Bronchial epithelial cell (primary cell): ENCODE results near the gene OR2D3. TPM values are rescaled to one million over a fixed set of nuclear protein-coding genes. Genes with fewer than 3 reads are reported as not detected.
"Not testable (repeated sequence)": the region's sequence is repeated elsewhere in the genome, so short reads cannot be mapped to it uniquely, and the experiment has no call there.

Experiments
- DNase-seq: peaks from one replicate; pipeline ENCODE4 v3.0.0-alpha.2; 2010; ENCODE audit warnings: low read depth
- FAIRE-seq: peaks from 2 replicates; lab custom pipeline; 2011; peaks lifted over from hg19 to GRCh38; lab: Jason Lieb, UNC
- H3K27me3 ChIP-seq: 2 replicates; pipeline ENCODE4 v1.5.1; 2011; ENCODE audit warnings: low read length; ENCODE audit not compliant: control insufficient read depth, insufficient read depth
- H3K36me3 ChIP-seq: 2 replicates; pipeline ENCODE4 v1.5.1; 2011; ENCODE audit warnings: low read length; ENCODE audit not compliant: control insufficient read depth, insufficient read depth
- H3K4me3 ChIP-seq: 2 replicates; pipeline ENCODE4 v1.5.1; 2011; ENCODE audit warnings: mild to moderate bottlenecking, low read depth, low read length, control low read depth
- total RNA-seq: library from RNA; depleted of rRNA; stranded (reverse); fragments of >200 nt; gene quantifications from 2 replicates; pipeline ENCODE4 v1.2.1, GENCODE V29; 2014
- TF ChIP-seq, protein P1 (sequence below): IDR thresholded peaks from 2 replicates; pipeline ENCODE4 v1.5.1; 2011; ENCODE audit warnings: mild to moderate bottlenecking, moderate library complexity, low read length, control low read depth, inconsistent platforms; ENCODE audit not compliant: insufficient read depth, severe bottlenecking

The OR2D3 gene
- total RNA-seq, 1 donor from 2014 or later: not detected

DNA sequence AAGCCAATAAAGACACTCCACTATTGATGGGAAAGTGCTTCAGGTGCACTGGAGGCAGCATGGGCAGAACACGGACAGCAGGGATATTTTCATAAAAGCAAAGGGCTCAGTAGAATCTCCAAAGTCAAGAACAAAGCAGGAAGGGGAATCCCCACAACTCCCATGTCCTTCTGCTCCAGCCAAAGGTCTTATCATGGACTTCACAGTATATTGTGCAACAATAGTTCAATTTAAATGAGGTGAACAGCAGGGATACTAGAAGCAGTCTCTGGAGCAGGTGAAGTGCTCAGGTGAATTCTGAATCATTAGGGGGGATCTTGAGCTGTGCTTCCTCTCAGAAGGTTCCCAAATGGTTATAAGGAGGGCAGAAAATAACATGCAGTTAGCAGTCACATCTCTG lies 21.9 kb upstream of the OR2D3 start:
- no peak for DNase-seq
- Histone ChIP-seq H3K4me3 (no peak overlapping the region), H3K36me3 (no peaks in the 10 kb centered on the region), H3K27me3 (no peaks in the 10 kb centered on the region)
- TF ChIP-seq, protein P1, sequence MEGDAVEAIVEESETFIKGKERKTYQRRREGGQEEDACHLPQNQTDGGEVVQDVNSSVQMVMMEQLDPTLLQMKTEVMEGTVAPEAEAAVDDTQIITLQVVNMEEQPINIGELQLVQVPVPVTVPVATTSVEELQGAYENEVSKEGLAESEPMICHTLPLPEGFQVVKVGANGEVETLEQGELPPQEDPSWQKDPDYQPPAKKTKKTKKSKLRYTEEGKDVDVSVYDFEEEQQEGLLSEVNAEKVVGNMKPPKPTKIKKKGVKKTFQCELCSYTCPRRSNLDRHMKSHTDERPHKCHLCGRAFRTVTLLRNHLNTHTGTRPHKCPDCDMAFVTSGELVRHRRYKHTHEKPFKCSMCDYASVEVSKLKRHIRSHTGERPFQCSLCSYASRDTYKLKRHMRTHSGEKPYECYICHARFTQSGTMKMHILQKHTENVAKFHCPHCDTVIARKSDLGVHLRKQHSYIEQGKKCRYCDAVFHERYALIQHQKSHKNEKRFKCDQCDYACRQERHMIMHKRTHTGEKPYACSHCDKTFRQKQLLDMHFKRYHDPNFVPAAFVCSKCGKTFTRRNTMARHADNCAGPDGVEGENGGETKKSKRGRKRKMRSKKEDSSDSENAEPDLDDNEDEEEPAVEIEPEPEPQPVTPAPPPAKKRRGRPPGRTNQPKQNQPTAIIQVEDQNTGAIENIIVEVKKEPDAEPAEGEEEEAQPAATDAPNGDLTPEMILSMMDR: no peak
- FAIRE-seq: no peak

DNA sequence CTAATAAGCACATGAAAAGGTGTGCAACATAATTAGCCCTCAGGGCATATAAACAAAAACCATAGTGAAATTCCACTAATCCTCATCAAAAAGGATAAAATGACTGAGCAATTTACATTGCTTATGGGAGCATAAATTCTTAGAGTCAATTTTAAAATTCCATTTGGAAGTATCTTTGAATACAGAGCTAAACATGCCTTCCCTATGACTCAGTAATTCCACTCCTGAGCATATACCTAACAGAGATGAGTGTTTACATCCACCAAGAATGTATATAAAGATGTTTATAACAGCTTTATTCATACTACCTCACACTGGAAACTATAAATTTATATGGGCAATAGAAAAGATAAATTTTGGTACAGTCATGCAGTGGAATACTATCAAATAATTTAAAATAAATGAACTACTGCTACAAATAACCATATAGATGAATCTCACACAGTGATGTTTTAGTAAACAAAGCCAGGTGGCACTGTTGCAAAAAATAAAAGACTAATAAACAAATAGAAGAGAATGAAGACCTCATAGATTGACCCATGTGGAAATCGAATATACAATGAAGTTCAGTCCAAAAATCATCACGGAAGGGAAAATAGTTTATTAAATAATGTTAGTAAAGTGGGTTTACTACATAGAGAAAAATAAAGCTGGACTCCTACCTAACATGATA lies 20.3 kb upstream of the OR2D3 start:
- H3K27me3 ChIP-seq: no peaks in the 10 kb centered on the region
- no peak overlapping the region for H3K4me3 ChIP-seq
- FAIRE-seq: no peak
- TF ChIP-seq, protein P1: no peak
- DNase-seq: peak; percentile 40
- H3K36me3 ChIP-seq: no peaks in the 10 kb centered on the region

DNA sequence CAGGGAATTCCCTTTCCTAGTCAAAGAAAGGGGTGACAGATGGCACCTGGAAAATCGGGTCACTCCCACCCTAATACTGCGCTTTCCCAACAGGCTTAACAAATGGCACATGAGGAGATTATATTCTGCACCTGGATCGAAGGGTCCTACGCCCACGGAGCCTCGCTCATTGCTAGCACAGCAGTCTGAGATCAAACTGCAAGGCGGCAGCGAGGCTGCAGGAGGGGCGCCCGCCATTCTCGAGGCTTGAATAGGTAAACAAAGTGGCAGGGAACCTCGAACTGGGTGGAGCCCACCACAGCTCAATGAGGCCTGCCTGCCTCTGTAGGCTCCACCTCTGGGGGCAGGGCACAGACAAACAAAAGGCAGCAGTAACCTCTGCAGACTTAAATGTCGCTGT lies 16.0 kb upstream of the OR2D3 start:
- not testable (repeated sequence) for DNase-seq

DNA sequence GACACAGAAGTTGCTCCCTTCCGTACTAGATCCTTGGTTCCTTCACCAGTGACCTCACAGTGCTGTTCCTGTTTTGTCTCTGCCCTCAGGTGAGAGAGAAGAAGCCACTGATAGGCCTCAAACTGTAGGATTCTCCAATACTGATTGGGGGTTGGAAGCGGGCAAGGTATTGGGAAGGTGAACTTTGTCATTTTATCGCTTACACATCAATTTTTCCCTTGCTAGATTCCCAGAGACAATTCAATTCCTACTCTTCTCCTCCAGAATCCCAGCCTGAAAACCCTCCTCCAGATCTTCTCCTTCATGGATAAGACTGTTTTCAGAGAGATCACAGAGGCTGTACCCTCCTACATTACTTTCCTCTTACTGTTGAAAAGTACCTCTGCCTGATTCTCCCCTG lies 9.4 kb upstream of the OR2D3 start:
- DNase-seq (no peak), FAIRE-seq (peak; percentile 7)
- Histone ChIP-seq H3K27me3 (no peaks in the 10 kb centered on the region), H3K4me3 (no peak overlapping the region), H3K36me3 (no peaks in the 10 kb centered on the region)
- TF ChIP-seq, protein P1: no peak

More for the DNA sequence above, 16.0 kb upstream of the OR2D3 start:
- not testable (repeated sequence) for H3K4me3 ChIP-seq, FAIRE-seq, H3K27me3 ChIP-seq, H3K36me3 ChIP-seq

DNA sequence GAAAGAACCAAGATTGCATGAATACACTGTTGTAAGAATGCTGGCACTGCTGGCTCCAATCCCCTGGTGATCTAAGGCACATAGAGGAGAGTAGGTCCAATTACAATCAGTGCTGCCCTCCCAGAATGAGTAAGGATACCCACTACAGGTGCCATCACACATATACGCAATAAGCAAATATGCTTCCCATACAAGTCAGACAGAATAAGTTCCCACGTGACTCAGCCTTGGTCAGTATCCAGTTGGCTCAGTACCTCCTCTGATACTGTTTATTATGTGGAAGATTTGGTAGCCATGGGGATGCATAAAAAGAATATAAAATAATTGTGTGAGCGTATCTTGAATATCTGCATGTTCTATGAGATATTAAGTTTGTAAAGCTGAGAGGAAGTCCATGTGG lies 8.9 kb upstream of the OR2D3 start:
- TF ChIP-seq, protein P1: no peak
- no peak overlapping the region for H3K4me3 ChIP-seq
- FAIRE-seq (no peak), DNase-seq (peak; percentile 59)
- no peaks in the 10 kb centered on the region for H3K36me3 ChIP-seq
- no peaks in the 10 kb centered on the region for H3K27me3 ChIP-seq

DNA sequence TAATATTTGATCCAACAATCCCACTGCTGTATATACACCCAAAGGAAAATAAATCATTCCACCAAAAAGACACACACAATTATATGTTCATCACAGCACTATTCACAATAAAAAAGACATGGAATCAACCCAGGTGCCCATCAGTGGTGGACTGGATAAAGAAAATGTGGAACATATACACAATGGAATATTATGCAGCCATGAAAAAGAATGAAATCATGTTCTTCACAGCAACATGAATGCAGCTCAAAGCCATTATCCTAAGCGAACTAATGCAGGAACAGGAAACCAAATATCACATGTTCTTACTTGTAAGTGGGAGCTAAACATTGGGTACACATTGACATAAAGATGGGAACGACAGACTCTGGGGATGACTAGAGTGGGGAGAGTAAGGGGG lies 1.1 kb upstream of the OR2D3 start:
- no peaks in the 10 kb centered on the region for H3K36me3 ChIP-seq
- DNase-seq: no peak
- H3K27me3 ChIP-seq: no peaks in the 10 kb centered on the region
- no peak for FAIRE-seq
- H3K4me3 ChIP-seq: no peak overlapping the region
- TF ChIP-seq, protein P1: no peak
